ENCODE measurements around the gene CDKL4.
"Not testable (repeated sequence)": the region's sequence is repeated elsewhere in the genome, so short reads cannot be mapped to it uniquely, and the experiment has no call there.

CDKL4 gene

DNA sequence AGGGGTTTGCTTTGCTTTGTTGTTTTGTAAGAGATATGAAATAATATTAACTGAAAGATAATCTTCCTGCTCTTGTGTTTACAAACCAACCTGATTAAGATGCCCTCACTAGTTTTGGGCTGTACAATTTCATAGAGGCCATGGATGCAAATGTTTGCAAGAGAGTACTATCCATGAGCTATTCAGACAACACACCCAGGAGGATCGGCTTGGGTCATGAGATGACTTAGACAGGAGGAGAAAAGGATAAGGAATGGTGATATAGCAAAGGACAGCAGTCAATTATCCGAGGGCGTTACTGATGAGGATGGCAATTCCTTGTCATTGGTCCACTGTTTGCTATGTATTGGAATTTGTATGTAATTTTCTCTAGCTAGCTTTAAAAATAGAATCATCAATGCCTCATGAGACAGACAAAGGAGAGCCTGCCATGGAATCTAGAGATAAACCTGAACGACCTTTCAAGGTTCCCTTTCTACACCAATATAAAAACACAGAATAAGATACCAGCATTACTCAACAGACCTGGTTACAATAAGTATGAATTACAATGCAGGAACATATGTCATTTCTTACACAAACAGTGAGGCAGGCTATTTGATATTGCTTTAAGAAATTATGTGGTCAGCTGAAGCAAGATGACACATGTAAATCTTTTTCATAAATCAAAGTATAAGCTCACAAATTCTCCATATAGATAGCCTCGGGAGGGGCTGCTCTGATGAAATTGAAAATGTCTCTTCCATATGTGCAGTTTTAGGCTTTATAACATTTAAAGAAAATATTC, 68.6 kb downstream of the CDKL4 start:
- no peak for DNase-seq

GRCh38 chr2:39174022-39174421, 69.7 kb downstream of the CDKL4 start:
- DNase-seq: no peak

GRCh38 chr2:39172047-39172706, 71.6 kb downstream of the CDKL4 start:
- not testable (repeated sequence) for DNase-seq

DNA sequence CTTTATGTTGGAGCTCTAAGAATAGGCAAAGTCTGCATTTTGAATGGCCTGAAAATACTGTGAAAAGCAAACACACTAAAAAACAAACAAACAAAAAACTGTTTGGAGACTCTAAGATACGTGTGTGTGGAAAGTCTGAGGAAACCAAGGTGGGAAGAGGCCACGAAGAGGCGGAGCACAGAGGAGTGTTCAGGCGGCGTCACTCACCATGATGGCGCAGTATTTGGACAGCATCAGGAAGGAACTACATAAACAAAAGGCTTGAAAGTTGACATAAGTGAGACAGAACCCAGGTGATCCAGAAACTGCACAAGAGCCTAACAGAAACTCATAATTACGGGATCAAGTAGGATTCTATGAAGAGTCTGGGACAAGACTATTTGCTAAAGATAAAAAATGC, 72.1 kb downstream of the CDKL4 start:
- no peak for DNase-seq

GRCh38 chr2:39164089-39164488, 79.7 kb downstream of the CDKL4 start:
- DNase-seq: no peak

DNA sequence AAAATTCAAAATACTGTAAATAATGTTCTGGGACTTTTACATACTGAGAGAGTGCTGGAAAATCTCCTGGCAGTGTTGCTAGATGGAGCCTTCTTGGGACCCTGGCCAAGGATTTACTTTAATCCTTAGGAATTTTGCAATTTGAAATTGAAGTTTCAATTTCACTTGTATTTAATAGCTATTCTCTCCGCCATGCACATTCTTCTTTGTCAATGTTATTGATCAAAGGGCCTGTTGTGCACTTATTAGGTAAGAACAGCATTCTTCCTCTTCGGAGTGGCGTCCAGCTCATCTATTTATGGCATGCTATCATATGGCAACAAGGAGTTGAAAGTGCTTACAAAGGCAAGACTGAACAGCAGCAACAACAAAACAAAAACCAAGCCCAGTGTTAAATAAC, 82.8 kb downstream of the CDKL4 start:
- DNase-seq: no peak

- DNase-seq: no peak
Observed at GRCh38 chr2:39159283-39159682, 84.5 kb downstream of the CDKL4 start.

- DNase-seq: no peak
Observed at GRCh38 chr2:39158351-39158750, 85.4 kb downstream of the CDKL4 start.

GRCh38 chr2:39156846-39157245, 86.9 kb downstream of the CDKL4 start:
- no peak for DNase-seq

- no peak for DNase-seq
Observed at GRCh38 chr2:39156107-39156506, 87.7 kb downstream of the CDKL4 start.

DNA sequence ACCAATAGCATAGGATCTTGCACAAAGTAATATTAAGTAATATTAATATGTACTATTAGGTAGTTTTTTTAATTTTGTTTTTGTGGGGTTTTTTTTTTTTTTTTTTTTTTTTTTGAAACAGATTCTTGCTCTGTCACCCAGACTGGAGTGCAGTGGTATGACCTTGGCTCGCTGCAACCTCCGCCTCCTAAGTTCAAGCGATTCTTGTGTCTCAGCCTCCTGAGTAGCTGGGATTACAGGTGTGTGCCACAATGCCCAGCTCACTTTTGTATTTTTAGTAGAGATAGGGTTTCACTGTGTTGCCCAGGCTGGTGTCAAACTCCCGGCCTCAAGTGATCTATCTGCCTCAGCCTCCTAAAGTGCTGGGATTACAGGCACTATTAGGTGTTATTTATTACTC, 88.2 kb downstream of the CDKL4 start:
- DNase-seq: not testable (repeated sequence)

GRCh38 chr2:39154944-39155343, 88.8 kb downstream of the CDKL4 start:
- no peak for DNase-seq

DNA sequence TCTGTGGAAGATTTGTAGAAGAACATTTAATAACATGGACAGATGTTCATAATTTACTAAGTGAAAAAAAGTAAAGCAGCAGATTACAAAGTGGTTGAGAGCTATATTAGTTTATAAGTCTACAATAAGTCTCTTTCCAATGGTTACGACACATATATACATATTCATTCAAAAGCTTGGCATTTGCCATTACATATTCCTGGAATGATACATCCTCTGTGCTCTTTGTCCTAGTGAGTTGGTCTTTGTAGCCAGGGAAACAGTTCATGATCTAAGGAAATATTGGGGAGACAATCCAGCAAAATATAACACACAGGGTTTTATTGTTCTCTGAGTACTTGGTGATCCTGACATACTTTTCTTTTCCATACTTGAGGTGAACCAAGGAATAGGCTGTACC, 90.5 kb downstream of the CDKL4 start:
- no peak for DNase-seq

DNA sequence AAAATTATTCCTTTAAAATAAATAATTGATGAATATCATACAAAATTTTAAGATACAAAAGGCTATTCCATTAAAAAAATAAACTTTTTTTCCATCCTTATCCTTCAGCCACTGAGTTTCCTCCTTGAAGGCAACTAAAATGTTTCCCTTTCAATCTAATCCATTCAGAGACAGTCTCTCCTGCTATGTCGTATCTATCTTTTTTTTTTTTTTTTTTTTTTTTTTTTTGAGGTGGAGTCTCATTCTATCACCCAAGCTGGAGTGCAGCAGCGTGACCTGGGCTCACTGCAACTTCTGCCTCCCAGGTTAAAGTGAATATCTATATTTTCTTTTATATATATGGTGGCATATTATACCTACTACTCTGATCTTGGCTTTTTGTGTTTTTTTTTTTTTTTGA, 91.3 kb downstream of the CDKL4 start:
- no peak for DNase-seq

DNA sequence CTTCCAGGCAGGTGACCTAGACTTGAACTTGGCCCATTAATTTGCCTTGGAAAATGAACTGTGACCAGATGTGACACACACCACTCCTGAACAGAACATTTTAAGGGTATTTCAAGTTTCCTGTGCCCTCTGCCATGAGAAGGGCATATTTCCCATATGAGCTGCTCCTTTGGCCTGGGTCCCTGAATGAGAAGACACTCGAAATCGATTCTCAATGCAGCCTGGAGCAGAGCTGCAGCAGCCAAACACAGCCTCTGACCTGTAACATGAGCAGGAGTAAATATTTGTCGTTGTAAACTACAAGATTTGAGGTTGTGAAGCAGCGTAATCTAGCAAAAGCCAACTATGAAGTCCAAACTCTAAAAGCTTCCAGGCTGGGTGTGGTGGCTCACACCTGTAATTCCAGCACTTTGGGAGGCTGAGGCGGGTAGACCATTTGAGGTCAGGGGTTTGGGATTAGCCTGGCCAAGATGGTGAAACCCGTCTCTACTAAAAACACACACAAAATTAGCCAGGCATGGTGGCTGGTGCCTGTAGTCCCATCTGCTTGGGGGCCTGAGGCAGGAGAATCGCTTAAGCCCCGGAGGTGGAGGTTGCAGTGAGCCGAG, 92.8 kb downstream of the CDKL4 start:
- DNase-seq: no peak

DNA sequence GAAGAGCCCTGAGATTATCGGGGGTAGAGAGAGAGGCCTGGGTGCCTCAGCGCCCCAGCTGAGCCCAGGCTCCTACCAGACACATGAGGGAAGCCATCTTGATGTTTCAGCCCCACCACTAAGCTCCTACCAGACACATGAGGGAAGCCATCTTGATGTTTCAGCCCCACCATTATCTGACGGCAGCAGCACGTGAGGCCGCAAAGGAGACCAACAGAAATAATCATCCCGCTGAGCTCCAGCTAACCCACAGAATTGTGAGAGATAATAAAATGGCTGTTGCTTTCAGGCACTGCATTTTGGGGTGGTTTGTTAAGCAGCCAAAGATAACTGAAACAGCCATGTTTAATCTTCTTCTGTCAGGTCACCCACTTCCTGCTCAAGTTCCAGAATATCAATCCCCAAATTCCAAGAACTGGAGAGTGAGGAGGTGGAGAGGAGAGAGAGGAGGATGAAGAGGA, 93.6 kb downstream of the CDKL4 start:
- DNase-seq: no peak

DNA sequence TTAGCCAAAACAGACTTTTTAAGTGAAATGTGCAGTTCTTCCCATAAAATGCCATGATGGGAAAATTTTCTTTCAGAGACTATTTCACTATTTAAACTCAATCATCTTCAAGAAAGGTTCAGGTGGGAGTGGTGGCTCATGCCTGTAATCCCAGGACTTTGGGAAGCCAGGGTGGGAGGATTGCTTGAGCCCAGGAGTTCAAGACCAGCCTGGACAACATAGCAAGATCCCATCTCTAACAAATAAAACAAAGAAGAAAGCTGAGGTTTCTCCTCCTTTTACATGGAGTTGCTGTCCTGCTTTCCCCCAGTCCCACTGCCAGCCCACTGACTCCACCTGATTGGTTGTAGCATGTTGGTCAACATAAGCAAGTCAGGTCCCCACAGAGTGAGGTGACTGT, 97.1 kb downstream of the CDKL4 start:
- no peak for DNase-seq

DNA sequence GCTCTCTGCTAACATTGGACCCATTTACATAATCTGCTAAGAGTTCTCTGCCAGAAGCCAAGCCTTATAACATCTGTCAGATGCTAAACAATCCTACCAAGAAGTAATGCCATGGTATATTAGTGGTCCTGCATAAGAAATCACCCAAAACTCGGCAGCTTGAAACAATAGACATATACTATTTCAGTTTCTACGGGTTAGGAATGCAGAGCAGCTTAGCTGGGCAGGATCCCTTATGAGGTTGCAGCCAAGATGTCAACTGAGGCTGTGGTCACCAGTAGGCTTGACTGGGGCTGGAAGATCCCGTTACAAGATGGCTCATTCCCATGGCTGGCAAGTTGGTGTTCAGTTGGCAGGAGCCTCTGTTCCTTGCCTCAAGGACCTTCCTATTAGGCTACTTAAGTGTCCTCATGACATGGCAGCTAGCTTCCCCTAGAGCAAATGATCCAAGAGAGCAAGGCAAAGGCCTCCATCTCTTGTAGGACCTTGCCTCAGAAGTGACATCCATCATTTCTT, 97.8 kb downstream of the CDKL4 start:
- DNase-seq: no peak

GRCh38 chr2:39144416-39144815, 99.4 kb downstream of the CDKL4 start:
- DNase-seq: no peak

DNA sequence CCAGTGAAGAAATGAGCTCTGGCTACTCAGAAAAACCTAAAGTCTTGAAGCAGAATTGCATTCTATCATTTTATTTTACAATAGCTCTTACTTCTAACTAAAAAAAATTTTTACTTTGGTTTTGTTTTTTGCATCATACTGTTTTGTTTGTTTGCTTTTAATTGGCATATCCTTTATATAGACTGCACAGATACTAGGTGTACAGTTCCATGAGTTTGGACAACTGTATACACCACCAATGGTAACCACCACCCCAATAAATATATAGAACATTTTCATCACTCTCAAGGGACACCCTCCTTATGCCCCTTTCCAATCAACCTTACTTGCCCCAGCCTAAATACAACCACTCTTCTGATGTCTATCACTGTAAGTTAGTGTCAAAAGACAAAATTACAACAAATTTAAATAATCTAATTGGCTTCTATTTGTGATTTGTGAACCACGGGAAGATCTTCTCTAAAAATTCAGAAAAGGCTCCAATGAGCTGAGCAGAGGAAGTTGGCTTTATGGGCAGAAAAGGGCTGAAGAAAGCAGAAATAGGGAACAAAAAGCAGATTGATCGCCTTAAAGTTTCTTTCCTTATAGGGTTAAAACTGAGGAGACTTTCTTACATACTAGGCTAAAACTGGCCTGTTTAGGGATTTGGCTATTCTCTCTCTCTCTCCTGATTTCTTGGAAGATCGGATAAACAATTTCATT, 100.7 kb downstream of the CDKL4 start:
- no peak for DNase-seq

GRCh38 chr2:39141334-39142271, 102.2 kb downstream of the CDKL4 start:
- DNase-seq: no peak

DNA sequence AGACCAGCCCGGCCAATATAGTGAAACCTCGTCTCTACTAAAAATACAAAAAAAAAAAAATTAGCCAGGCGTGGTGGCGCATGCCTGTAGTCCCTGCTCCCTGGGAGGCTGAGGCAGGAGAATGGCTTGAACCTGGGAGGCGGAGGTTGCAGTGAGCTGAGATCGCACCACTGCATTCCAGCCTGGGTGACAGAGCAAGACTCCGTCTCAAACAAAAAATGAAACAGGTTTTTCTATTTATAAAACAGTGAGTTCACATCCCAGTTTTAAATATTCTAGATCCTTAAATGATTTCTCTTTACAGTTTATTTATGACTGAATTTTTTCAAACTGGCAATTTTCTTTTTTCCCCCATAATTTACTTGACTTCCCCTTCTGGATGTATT, 102.8 kb downstream of the CDKL4 start:
- not testable (repeated sequence) for DNase-seq
